Left hindlimb (tissue), 1 donor: ENCODE measurements around the gene DOCK10.

Experiments used
- DNase-seq: peaks from one replicate; pipeline ENCODE4 v3.0.0-alpha.2; 2018

Gene DOCK10

DNA sequence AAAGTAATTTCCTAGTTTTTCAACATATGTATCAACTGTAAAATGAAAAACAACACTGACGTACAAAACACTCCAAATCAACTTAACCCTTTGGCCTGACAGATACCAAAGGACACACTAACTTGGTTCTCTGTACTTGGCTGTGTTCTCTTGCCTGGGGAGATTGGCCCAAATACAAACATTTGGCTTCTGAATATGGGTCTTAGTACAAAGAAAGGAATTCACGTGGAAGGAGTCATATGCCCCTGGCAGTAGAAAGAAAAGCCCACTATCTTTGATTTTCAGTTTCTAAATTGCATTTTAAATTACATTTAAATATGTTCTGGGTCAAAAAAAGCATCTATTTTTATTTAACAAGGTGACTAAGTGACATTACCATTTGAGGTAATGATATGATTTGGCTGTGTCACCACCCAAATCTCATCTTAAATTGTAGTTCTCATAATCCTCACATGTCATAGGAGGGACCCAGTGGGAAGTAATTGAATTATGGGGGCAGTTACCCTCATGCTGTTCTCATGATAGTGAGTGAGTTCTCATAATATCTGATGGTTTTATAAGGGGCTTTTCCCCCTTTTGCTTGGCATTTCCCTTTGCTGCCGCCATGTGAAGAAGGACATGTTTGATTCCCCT, 172.6 kb downstream of the DOCK10 start:
- no peak for DNase-seq

- DNase-seq = no peak
Observed at GRCh38 chr2:224865016-224865415, 177.3 kb downstream of the DOCK10 start.

GRCh38 chr2:224861266-224861665, 181.0 kb downstream of the DOCK10 start:
- no peak for DNase-seq

DNA sequence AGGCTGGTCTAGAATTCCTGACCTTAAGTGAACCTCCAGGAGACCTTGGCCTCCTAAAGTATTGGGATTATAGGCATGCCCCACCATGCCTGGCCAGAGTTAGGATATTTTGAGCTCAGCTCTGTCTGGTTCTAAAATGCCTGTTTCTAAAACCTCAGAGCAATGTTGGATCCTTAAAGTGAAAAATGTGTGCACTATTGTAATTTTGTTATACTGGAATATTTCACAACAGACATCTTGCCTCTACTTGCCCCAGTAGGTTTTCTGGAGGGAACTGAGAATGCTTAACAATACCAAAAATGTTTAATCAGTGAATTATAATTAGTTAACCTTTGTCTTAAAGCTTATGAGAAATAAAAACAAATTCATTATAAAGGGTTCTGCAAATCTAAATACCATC, 181.5 kb downstream of the DOCK10 start:
- no peak for DNase-seq

- DNase-seq = peak; percentile 44
Observed at GRCh38 chr2:224851811-224852210, 190.5 kb downstream of the DOCK10 start.

DNA sequence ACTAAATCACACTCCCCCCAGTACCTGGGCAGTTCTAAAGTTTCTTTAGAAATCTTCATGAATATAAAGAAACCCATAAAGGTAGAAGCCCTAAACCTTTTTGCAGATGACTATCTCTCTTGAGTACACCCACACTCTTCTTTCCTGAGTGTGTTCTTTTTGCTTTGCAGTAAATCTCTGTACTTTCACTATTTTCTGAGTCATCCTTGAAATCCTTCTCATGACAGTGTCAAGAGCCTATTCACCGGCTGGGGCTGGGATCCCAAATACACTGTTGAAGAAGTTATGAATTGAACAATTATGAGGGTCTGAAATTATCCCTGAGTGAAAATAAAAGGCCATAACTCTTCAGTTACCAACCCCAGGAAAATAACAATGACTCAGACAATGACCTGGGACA, 192.2 kb downstream of the DOCK10 start:
- no peak for DNase-seq

GRCh38 chr2:224849264-224849663, 193.0 kb downstream of the DOCK10 start:
- DNase-seq = no peak

DNA sequence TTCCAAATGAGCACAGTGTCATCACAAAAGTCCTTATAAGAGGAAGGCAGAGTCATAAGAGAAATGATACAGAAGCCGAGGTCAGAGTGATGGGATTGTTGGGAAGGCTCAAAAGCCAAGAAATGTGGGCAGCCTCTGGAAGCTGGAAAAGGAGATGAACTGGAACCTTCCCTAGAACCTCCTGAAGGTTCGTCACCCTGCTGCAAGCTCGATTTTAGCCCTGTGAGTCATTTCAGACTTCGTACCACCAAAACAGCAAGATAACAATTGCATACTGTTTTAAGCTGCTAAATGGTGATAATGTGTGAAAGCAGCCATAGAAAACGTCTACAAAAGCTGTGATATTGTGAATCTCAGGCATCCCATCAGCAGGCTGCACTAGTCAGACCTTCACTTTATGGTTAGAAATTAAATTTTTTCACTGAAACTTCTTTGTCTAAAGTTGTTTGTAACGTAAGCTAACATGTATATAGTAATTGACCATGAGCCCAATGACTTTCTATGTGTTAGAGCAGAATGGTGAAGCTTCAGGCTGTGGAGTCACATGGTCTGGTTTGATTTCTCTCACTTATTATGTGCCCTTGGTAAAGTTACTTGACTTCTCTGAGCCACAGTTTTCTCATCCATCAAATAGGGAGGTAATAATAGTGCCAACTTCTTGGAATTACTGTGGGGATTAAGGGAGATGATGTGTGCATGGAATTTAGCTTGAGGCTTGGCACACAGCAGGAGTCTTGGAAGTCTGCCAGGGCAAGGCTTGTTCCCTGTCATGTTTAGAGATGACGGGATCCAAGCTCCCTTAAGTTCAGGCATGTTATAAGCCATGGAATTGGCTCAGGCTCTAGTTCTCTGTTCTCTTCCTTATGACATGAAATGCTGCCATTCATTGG, 194.1 kb downstream of the DOCK10 start:
- peak; percentile 71 for DNase-seq

- no peak for DNase-seq
Observed at GRCh38 chr2:224847381-224847780, 194.9 kb downstream of the DOCK10 start.

DNA sequence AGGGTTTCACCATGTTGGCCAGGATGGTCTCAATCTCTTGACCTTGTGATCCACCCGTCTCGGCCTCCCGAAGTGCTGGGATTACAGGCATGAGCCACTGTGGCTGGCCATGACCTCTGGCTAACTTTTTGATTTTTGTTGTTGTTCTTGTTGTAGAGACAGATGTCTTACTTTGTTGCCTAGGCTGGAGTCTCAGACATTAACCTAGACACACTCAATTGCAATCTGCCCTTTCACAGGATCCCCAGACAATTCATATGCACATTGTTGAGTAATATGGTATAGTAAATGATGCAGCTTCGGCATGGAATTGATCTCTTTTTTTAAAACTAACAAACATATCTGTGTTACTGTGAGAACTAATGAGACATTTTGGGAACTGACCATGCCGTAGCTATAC, 195.6 kb downstream of the DOCK10 start:
- no peak for DNase-seq

DNA sequence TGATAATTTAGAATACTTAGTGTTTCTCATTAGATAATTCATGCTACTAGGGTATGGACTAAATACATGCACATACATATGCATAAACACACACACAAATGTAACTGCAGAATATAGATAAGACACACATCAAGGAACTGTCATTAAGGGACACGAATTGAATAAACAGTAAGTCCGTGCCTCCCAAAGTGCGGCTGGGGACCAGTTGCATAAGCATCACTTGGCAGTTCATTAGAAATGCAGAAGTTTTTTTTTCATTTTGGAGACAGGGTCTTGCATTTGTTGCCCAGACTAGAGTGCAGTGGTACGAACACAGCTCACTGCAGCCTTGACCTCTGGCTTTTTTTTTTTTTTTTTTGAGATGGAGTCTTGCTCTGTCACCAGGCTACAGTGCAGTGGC, 196.1 kb downstream of the DOCK10 start:
- DNase-seq = no peak

GRCh38 chr2:224843141-224843540, 199.1 kb downstream of the DOCK10 start:
- DNase-seq = no peak

DNA sequence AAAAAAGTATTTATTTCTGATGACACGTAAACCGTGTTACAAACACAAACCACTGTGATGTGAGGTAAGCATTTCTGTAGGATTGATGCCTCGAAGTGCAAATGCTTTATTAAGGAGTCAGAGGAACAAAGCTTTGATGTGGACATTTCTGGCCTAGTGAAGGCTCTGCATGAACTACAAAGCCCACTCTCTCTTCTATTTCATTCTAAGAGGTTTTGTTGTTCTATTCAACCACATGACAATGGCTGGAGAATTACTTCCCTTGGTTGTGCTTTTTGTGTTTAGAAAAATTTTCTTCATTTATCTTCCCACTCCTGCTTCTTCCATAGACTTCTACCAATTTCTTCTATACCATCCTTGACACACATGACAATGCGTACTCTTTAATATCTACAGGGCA, 200.4 kb downstream of the DOCK10 start:
- DNase-seq = no peak

GRCh38 chr2:224838335-224838734, 203.9 kb downstream of the DOCK10 start:
- peak; percentile 54 for DNase-seq

DNA sequence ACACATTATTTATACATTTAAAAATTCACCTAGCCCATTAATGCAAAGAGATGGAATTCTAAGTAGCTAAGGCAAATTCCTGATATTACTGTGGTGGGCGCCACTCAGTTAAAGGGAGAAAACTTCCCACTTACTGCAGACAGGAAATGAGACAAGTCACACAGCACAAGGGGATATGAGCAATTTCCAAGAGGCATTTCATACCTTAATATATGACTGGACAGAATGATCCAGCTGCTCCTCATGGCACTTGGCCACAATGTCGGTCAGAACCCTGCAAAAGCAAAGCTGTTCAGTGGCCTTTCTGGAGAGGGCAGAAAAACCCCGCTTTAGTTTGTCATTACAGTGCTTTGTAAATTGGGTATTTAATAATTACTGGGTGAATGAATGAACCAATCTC, 204.7 kb downstream of the DOCK10 start:
- peak; percentile 36 for DNase-seq

DNA sequence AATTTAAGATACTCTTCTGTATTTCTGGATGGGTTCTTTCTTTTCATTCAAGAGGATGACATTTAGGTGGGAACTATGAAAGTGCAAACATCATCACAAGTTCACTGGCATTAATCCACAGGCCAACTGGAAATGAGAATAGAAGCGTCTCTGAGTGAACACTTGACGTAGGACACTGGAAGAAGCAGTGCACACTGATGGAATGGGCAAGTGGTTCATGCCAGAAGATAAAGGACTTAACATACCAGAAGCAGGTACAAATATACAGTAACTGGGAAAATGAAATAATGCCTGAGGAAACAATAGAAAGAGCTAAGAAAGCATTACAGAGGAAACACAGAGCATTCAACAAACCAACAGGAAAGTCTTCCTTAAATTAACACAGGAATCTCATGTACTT, 205.2 kb downstream of the DOCK10 start:
- DNase-seq = no peak

DNA sequence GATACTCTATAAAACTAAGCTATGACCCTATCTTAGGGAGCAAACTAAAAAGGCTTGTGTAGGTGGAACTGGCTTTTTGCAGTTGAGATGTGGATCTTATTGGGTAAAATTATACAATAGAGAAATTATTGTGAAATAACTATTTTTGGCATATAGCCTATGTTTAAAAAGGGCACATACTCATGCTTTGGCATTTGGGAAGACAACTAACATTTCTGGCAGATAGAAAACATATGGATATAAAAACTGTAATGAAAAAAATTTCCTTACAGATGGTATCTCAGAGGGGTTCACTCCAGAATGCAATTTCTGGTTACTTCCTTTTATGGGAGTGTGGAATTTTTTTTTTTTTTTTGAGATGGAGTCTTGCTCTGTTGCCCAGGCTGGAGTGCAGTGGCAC, 206.0 kb downstream of the DOCK10 start:
- DNase-seq = no peak

DNA sequence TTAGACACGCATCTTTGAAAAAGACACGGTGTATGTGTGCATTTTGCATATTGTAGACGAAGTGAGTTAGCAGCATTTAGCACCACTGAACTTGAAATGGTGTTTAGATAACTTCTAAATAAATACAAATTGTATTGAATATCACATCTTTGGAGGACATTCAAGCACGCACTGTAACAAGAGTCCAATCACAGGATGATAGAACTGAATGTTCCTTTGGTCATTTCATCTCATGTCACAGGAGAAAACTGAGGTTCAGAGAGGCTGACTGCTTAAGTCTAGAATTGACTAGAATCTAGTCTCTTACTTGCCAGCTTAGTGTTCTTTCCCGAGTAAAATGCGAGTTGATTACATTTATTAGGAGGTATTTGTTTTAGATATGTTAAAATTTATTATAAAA, 206.9 kb downstream of the DOCK10 start:
- DNase-seq = no peak

DNA sequence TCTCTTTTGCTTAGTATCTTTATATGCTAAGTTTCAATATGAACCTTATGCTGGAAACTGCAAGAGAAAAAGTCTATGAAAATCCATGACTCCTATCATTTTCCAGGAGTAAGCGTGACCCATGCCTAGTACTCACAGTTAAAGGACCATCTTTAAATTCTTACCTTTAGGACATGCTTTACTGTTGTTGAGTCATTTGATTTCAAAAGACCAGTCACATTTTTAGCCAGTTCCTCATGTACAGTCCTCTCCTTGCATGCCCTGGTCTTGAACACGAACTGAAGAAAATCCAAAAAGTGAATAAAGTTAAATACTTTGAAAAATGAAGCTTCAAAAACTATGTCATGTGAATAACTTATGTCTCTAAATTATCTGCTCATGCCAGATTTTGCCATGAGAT, 208.3 kb downstream of the DOCK10 start:
- no peak for DNase-seq

DNA sequence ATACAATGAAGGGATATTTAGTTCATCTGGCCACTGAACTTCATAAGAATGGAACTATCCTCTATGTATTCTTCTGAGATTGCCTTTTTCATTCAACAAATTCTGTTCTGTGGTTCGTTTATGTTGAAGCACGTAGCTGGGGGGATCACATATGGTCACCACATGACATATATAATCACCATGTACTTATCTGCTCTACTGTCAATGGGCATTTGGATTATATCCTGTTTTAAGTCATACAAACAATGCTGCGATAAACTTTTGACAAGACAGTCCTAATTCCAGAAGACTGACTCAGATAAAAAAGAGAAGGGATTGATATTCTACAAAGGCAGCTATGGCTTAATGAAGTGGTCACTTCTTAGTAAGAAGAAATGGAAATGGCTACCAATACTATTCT, 210.1 kb downstream of the DOCK10 start:
- no peak for DNase-seq

DNA sequence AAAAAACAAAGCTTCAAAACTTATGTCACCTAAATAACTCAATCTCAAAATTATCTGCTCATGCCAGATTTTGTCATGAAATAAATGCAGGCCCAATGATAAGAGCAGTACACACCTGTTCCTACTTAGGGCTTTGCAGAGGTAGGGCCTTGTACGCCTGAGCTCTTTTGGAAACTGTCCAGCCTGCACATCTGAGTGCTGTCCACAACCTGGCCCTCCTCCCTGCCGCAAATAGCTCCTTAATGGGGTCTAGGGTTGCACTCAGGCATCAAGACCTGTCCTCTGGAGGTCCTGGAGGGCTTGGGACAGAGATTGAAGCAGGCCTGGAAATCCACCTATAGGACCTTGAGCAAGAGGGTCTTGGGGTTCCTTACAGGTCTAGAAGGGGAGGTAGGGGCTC, 210.7 kb downstream of the DOCK10 start:
- DNase-seq = no peak

- no peak for DNase-seq
Observed at GRCh38 chr2:224820283-224820991, 221.8 kb downstream of the DOCK10 start.

GRCh38 chr2:224819075-224819474, 223.2 kb downstream of the DOCK10 start:
- no peak for DNase-seq

GRCh38 chr2:224817676-224818075, 224.6 kb downstream of the DOCK10 start:
- no peak for DNase-seq
